Measurements from ENCODE around the gene MMEL1. TPM values are rescaled to one million over a fixed set of nuclear protein-coding genes. Genes with fewer than 3 reads are reported as not detected.

MMEL1 gene
- total and polyA plus RNA-seq, 2 donors from 2014 or later, result 4.0 to 8.5 TPM

- H3K4me1 ChIP-seq (ENCODE audit: control insufficient read depth in 2 of 3, insufficient read depth in 2 of 3, low read depth in 1 of 3, low read length in 3 of 3), result peaks cover 0 to 10% (median 6%) of the 10 kb centered on the region in 3 donors
- no peaks in the 10 kb centered on the region for H3K27me3 ChIP-seq (ENCODE audit: control insufficient read depth, insufficient read depth, low read length)
- intact Hi-C loops (cut with DNase I), result no loop called here
- no peak overlapping the region for H3K9ac ChIP-seq (ENCODE audit: low read length in 3 of 3)
- no peaks in the 10 kb centered on the region for H3K36me3 ChIP-seq (ENCODE audit: control insufficient read depth in 2 of 3, insufficient read depth in 3 of 3, low read length in 3 of 3)
- FAIRE-seq, result no peak
- TF ChIP-seq CTCF (IDR thresholded peaks at IDR 0.05; ENCODE audit: borderline replicate concordance, extremely low read depth, insufficient read depth), result no peak
- peak in 2 of 5 donors; percentile 38 to 82 for DNase-seq
- no peak overlapping the region for H3K27ac ChIP-seq (ENCODE audit: low read depth in 2 of 2, low read length in 2 of 2)
- H3K4me3 ChIP-seq (ENCODE audit: low read length in 3 of 3), result no peak overlapping the region
- H3K9me3 ChIP-seq (ENCODE audit: control insufficient read depth in 2 of 3, insufficient read depth in 1 of 3, low read length in 3 of 3), result no peaks in the 10 kb centered on the region
Measured at GRCh38 chr1:2590233-2591141, 42.3 kb downstream of the MMEL1 start.

GRCh38 chr1:2589431-2590232 lies 43.2 kb downstream of the MMEL1 start:
- FAIRE-seq (no peak), DNase-seq (peak in 2 of 5 donors; percentile 44 to 69)
- no peaks in the 10 kb centered on the region for H3K36me3 ChIP-seq (ENCODE audit: control insufficient read depth in 2 of 3, insufficient read depth in 3 of 3, low read length in 3 of 3)
- peaks cover 0 to 12% (median 6%) of the 10 kb centered on the region in 3 donors for H3K4me1 ChIP-seq (ENCODE audit: control insufficient read depth in 2 of 3, insufficient read depth in 2 of 3, low read depth in 1 of 3, low read length in 3 of 3)
- no peaks in the 10 kb centered on the region for H3K27me3 ChIP-seq (ENCODE audit: control insufficient read depth, insufficient read depth, low read length)
- no peak overlapping the region for H3K4me3 ChIP-seq (ENCODE audit: low read length in 3 of 3)
- H3K9ac ChIP-seq (ENCODE audit: low read length in 3 of 3), result no peak overlapping the region
- no peak overlapping the region for H3K27ac ChIP-seq (ENCODE audit: low read depth in 2 of 2, low read length in 2 of 2)
- TF ChIP-seq CTCF (IDR thresholded peaks at IDR 0.05; ENCODE audit: borderline replicate concordance, extremely low read depth, insufficient read depth), result no peak
- H3K9me3 ChIP-seq (ENCODE audit: control insufficient read depth in 2 of 3, insufficient read depth in 1 of 3, low read length in 3 of 3), result no peaks in the 10 kb centered on the region
- intact Hi-C loops (cut with DNase I), result no loop called here

GRCh38 chr1:2588661-2589430 lies 44.0 kb downstream of the MMEL1 start:
- no peak for TF ChIP-seq CTCF (IDR thresholded peaks at IDR 0.05; ENCODE audit: borderline replicate concordance, extremely low read depth, insufficient read depth)
- Histone ChIP-seq H3K36me3 (ENCODE audit: control insufficient read depth in 2 of 3, insufficient read depth in 3 of 3, low read length in 3 of 3) (no peaks in the 10 kb centered on the region), H3K27me3 (ENCODE audit: control insufficient read depth, insufficient read depth, low read length) (no peaks in the 10 kb centered on the region), H3K27ac (ENCODE audit: low read depth in 2 of 2, low read length in 2 of 2) (no peak overlapping the region), H3K4me1 (ENCODE audit: control insufficient read depth in 2 of 3, insufficient read depth in 2 of 3, low read depth in 1 of 3, low read length in 3 of 3) (peaks cover 3 to 15% (median 6%) of the 10 kb centered on the region in 3 donors), H3K4me3 (ENCODE audit: low read length in 3 of 3) (no peak overlapping the region), H3K9me3 (ENCODE audit: control insufficient read depth in 2 of 3, insufficient read depth in 1 of 3, low read length in 3 of 3) (no peaks in the 10 kb centered on the region), H3K9ac (ENCODE audit: low read length in 3 of 3) (no peak overlapping the region)
- no peak for FAIRE-seq
- DNase-seq, result peak in 2 of 5 donors; percentile 58 to 80
- intact Hi-C loops (cut with DNase I), result no loop called here
